ENCODE results near the gene RPTOR. TPM values are rescaled to one million over a fixed set of nuclear protein-coding genes. Genes with fewer than 3 reads are reported as not detected.
"Not testable (repeated sequence)": the region's sequence is repeated elsewhere in the genome, so short reads cannot be mapped to it uniquely, and the experiment has no call there.

Gene RPTOR
- total RNA-seq, 1 experiment from 2014 or later: 19.8 TPM

DNA sequence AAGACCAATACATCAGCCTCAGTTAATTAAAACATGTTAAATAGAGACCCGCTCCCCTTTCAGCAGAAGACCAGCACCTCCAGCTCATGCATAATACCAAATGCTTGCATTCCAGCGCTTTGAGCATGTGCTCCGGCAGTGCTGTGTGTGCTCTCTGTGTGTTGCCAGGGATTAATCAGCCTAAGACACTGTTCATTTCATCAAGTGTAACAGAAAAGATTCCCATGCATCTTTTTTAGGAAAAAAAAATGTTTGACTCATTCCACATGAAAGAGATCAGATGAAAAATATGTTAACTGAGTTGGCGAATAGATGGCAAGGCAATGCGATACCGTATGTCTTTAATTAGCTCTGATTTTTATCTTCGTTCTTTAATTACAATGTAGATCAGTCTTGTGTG is 187.6 kb downstream of the RPTOR start:
- DNase-seq (ENCODE audit: low read depth): no peak
- in situ Hi-C loops (cut with HindIII; ENCODE audit: low pct_unique_long_range_greater_than_20kb, low sequenced_read_pairs): no loop called here

DNA sequence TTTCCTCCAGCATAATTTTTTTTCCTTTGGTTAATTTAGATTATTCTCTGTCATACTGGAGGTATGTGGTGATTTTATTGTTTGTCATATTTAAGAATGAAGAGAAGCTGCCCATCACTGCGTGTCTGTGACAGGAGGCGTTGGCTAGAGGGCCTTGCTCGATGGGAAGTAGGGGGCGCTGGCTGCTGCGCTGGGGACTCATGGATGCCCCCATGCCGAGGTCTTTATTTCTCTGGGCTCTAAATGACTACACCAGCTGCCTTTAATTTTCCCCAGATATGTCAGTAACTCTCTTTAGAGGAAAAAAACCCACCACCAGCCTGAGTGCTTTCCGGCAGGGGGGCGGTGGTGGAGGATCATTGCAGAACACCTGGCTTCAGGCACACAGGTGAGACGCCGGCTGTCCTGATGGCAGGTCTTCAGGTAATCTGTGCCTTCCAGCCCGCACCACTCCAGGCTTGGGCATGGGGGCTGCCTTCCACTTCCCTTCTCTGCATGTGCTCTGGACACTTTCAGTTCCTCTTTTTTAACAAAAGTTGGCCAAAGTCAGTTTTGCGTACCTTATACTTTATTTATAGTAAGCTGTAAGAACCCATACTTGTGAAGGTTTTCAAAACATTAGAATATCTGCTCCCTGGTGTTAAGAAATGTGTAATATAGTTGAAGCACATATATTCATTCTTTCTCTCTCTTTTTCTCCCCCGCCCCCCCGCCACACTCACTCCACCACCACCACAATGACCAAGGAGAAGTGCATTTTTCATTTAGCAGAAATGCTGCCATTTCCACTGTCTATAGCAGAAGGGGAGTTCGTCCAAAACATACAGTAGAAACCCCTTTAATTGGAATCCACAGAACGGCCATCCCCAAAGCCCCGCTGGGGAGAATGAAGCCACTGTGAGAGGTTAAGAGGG is 192.7 kb downstream of the RPTOR start:
- in situ Hi-C loops (cut with HindIII; ENCODE audit: low pct_unique_long_range_greater_than_20kb, low sequenced_read_pairs): no loop called here

DNA sequence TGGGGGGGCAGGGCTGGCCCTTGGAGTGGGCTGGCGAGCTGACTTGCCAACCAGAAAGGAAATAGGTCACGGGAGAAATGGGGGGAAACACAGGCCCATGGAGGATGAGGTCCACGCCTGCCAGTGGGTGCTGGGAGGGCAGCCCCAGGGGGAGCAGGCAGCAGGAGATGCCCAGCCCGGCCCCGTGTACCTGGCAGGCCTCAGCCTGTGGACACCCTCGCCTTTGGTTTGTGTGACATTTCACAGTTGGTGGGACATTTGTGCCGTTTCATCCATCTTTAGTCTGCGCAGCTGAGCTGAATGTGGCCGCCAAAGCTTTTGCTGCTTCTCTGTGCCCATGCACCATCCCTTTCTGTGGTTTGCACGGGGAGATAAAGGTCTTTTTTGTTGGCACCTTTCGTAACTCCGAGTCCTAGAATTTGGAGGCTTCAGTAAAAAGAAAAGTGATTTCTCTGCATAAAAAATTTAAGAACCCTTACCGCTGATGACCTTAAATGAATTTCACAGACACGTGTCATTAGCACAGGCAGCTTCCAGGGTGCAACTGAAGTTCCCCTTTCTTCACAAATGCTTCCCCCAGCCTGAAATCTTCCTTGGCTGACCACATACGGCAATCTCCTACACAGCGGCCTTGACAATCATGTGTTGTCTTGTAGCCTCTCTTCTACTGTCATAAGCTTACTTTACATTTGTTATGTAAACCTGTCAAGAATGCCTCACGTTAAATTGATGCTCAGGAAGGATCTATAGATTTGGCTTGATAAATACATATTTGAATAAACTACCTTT is 193.6 kb downstream of the RPTOR start:
- in situ Hi-C loops (cut with HindIII; ENCODE audit: low pct_unique_long_range_greater_than_20kb, low sequenced_read_pairs): no loop called here
- DNase-seq (ENCODE audit: low read depth): no peak

More for the DNA sequence above, 192.7 kb downstream of the RPTOR start:
- DNase-seq (ENCODE audit: low read depth): no peak

DNA sequence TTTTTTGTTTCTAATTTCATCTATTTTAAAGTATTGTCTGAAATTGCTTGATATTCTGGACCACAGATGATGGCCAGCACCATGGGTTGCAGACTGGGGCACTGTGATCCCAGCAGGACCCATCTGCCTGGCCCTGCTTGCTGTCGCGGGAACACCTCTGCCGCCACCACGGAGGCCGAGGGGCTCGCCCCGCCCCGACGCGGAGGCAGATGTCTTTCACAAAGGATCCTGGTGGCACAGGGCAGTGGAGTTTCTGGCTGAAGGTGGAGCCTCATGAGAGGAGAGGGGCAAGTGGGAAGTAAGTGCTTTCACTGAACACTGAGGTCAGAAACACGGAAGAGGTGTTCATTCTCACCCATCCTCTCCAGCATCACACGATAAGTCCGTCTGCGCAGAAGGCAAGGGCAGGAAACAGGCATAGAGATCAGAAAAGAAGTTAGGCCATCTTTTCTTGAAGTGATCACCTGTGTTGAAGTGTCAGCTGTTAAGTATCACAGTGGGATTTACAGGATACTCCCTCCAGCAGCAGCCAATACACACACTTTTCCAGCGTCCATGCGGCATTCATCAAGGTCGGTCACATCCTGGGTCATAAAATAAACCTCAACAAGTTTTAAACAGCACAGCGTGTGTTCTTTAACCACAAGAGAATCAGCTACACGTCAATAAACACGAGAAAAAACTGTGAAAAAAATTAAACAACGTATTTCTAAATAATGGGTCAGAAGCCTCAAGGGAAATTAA is 194.5 kb downstream of the RPTOR start:
- in situ Hi-C loops (cut with HindIII; ENCODE audit: low pct_unique_long_range_greater_than_20kb, low sequenced_read_pairs): no loop called here
- no peak for DNase-seq (ENCODE audit: low read depth)

DNA sequence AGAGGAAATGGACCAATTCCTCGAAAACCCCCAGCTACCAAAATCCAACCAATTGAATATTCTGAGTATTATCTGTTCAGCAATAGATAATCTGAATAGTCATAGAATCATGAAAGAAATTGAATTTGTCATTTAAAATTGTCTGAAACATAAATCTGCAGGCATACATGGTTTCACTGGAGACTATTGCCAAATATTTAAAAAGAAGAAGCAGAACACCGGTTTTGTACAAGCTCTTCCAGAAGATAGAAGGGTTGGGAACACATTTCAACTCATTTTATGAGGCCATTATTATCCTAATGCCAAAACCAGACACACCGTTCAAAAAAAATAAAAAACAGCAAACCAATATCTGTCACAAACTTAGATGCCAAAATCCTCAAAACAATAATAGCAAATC is 195.5 kb downstream of the RPTOR start:
- in situ Hi-C loops (cut with HindIII; ENCODE audit: low pct_unique_long_range_greater_than_20kb, low sequenced_read_pairs): no loop called here
- DNase-seq (ENCODE audit: low read depth): no peak

DNA sequence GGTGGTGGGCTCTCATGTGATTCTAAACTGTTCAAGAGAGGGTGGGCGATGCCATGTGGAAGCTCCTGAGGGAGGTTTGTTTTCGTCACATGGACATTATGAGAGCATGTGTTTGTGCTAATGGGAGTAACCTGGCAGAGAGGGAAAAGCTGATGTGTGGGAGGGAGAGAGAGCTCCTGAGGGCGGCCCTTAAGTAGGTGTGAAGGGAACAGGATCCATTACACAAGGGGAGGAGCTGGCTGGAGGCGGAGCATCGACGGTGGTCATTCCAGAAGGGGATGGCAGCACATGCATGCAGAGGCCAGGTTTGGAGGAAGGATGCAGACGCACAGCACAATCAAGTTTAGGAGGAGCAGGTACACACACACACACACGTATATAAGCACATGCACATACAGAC is 197.5 kb downstream of the RPTOR start:
- in situ Hi-C loops (cut with HindIII; ENCODE audit: low pct_unique_long_range_greater_than_20kb, low sequenced_read_pairs): no loop called here
- DNase-seq (ENCODE audit: low read depth): no peak

DNA sequence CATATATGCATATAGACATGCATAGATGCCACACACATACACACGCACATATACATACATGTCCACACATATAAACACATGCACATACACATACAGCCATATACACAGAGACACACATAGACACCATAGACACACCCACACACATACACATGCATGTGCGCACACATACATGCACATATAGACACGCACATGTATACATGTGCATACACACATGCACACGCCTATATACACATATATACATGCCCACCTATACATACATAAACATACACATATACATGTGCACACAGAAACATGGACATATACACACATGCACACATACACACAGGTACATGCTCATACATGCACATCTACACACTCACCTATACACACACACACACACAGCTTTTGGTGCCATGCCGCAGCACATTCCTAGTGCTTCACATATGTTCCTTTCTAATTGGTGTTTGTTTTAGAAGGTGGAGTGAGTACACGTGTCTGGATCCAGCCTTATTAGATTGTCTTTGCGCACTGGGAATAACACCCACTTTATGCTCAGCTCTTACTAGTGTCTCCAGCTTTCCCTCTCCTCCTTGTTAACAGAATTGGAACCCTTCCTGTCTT is 198.0 kb downstream of the RPTOR start:
- in situ Hi-C loops (cut with HindIII; ENCODE audit: low pct_unique_long_range_greater_than_20kb, low sequenced_read_pairs): no loop called here
- DNase-seq (ENCODE audit: low read depth): no peak

DNA sequence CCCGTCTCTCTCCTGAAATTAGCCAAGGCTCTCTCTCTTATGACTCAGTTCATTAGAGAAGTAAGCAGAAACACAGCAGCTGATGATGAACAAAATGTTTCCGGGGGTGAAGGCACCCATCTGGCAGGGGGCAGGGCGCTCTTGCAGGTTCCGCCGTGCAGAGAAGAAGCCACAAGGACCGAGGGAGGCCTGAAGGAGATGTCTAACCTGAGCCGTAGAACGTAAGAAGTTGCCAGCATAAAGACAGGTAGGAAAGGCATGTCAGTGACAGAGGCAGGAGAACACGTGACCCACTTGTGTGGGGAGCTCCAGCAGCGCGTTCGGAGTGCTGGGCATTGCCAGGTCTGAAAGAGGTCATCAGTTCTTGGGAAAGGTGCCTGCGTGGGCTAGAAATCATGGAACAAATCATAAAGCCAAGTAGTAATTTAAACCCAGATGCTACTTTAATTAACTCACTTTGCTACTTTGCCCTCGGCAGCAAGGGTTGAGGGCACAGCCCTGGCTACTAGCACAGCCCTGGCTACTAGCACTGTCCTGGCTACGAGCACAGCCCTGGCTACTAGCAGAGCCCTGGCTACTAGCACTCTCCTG is 198.6 kb downstream of the RPTOR start:
- DNase-seq (ENCODE audit: low read depth): no peak
- in situ Hi-C loops (cut with HindIII; ENCODE audit: low pct_unique_long_range_greater_than_20kb, low sequenced_read_pairs): no loop called here

DNA sequence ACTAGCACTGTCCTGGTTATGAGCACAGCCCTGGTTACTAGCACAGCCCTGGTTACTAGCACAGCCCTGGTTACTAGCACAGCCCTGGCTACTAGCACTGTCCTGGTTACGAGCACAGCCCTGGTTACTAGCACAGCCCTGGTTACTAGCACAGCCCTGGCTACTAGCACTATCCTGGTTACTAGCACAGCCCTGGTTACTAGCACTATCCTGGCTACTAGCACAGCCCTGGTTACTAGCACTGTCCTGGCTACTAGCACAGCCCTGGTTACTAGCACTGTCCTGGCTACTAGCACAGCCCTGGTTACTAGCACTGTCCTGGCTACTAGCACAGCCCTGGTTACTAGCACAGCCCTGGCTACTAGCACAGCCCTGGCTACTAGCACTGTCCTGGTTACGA is 199.3 kb downstream of the RPTOR start:
- DNase-seq (ENCODE audit: low read depth); in situ Hi-C loops (cut with HindIII; ENCODE audit: low pct_unique_long_range_greater_than_20kb, low sequenced_read_pairs): not testable (repeated sequence)

DNA sequence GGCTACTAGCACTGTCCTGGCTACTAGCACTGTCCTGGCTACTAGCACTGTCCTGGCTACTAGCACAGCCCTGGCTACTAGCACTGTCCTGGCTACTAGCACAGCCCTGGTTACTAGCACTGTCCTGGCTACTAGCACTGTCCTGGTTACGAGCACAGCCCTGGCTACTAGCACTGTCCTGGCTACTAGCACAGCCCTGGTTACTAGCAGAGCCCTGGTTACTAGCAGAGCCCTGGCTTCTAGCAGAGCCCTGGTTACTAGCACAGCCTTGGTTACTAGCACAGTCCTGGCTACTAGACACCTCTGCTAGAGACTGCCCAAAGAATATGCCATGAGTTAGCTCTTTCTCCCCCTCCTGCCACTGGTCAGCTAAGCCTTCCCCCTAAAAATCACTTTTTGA is 200.1 kb downstream of the RPTOR start:
- DNase-seq (ENCODE audit: low read depth); in situ Hi-C loops (cut with HindIII; ENCODE audit: low pct_unique_long_range_greater_than_20kb, low sequenced_read_pairs): not testable (repeated sequence)

DNA sequence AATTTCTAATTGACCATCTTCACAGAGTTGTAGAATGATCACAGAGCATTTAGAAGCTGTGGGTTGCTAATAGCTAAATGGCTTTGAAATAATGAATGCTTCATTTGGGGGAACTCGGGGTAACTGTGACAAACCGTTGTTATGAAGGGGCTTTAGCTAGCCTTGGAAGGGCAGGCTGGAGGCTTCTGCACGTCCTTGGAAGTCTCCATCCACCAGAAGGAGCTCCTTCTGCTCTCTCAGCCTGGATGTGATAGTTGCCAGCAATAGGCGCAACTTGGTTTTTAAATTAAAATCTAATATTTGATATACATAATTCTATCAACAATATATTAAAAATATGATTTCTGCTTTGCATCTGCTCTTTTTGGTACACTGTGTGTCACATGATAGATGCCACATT is 200.5 kb downstream of the RPTOR start:
- in situ Hi-C loops (cut with HindIII; ENCODE audit: low pct_unique_long_range_greater_than_20kb, low sequenced_read_pairs): no loop called here
- no peak for DNase-seq (ENCODE audit: low read depth)

DNA sequence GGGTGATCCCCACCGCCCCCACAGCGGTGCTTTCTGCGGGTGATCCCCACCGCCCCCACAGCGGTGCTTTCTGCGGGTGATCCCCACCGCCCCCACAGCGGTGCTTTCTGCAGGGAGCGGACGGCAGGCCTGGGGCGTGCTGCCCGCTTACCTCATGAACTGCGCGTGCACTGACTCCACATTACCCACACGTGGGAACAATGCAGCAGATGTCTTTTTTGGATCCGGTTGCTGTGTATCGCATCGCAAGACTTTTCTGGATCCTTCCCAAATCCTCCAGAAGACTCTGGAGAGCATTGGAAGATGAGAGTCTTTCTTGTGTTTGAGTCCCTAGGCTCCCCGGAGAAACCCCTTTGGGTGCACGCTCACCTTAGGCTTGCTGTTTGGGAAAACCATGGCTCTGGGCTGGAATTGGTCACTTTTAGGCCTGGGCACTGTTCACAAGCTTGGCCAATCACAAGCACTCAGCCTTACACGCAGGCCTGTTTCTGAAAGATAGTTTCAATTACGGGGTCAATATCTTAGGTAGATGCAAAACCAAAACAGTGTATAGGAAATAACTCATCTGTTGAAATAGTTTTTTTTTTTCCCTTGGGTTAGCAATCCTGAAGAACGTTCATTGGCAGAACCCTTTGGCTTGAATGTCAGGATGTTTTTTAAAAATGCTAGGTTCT is 201.8 kb downstream of the RPTOR start:
- DNase-seq (ENCODE audit: low read depth): no peak
- in situ Hi-C loops (cut with HindIII; ENCODE audit: low pct_unique_long_range_greater_than_20kb, low sequenced_read_pairs): no loop called here

DNA sequence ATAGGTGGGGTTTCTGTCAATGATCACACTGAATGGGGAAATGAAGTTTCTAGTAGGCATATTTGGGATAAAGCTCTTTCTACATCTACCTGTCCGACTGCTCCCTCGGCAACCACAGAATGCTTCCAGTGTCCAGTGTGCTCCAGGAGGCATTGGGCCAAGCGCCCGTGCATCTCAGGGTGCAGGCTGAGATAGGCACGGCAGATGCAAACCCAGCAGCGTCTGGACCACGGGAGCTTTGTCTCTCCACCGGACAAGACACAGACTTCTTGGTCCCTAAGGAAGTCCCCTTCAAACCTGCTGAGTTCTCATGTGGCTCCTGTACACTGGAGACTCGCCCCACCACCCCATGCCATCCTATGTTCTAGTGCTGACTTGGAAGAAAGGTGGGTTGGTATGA is 202.8 kb downstream of the RPTOR start:
- in situ Hi-C loops (cut with HindIII; ENCODE audit: low pct_unique_long_range_greater_than_20kb, low sequenced_read_pairs): no loop called here
- no peak for DNase-seq (ENCODE audit: low read depth)

DNA sequence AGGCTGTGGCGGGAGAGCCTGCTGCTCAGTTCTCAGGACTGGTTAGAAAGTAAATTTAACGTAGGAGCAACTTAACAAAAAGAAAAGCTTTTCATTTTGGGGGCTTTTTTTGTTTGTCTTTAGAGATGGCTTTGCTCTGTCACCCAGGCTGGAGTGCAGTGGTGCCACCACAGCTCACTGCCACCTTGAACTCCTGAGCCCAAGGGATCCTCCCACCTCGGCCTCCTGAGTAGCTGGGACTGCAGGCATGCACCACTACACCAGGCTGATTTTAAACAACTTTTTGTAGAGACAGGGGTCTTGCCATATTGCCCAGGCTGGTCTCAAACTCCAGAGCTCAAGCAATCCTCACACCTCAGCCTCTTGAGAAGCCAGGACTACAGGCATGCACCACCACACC is 205.0 kb downstream of the RPTOR start:
- no peak for DNase-seq (ENCODE audit: low read depth)
- in situ Hi-C loops (cut with HindIII; ENCODE audit: low pct_unique_long_range_greater_than_20kb, low sequenced_read_pairs): no loop called here

DNA sequence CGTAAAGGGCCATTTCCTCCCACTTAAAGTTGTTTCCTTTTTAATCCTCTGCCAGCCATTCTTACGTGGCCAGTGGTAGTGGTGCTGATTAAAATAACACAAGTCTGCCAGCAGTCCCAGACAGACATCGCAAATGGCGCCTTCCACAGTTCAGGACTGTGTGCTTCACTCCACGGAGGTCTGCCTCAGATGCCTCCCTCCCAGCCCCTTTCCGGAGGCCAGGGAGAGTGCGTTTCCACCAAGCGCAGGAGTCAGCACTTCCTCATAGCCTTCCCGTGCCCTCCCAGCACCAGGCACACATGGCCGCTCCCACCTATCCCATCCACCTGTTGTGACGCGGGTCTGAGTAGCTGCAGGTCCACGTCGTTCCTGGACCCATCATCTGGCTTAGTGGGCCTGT is 205.6 kb downstream of the RPTOR start:
- no peak for DNase-seq (ENCODE audit: low read depth)
- in situ Hi-C loops (cut with HindIII; ENCODE audit: low pct_unique_long_range_greater_than_20kb, low sequenced_read_pairs): no loop called here

DNA sequence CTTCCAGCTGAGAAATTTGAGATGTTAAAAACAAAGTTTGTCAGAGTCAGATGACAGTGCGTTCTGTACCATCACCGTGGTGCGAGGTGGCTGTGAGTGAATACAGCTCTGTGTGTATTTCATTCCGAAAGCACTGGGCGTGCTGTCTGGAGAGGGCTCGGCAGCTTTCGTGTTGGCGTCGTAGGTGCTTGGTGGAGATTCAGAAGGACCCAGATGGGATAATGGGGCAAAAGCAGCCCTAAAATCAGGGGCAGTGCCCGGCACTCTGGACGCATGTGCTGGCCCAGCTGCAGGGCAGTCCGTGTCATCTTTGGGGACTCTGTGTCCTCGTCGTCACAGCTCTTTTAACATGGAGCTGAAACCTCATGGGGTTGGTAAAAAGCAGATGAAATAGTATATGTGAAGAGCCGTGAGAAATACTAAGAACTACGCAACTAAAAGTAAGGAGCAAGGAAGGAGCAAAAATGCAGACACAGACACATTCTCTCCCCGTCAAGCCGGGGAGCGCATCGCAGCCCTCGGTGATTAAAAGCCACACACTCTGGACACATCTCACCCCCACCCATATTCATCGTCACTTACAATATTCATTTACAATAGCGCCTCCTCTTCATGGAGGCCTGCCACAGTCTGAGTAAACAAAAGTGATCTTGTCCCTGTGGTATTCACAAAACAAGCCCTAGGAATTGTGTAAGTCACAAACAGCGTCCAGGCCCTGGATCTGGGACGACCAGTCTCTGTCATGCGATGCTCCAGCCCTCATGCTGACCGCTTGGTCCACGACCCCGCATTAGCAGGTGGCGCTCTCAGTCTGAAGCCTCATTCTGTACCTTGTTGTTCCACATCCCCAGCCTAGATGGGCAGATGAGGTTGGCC is 206.7 kb downstream of the RPTOR start:
- DNase-seq (ENCODE audit: low read depth): no peak
- in situ Hi-C loops (cut with HindIII; ENCODE audit: low pct_unique_long_range_greater_than_20kb, low sequenced_read_pairs): no loop called here
